Renal cortex interstitium (tissue), 15 donors: ENCODE measurements around the gene CCDC34. TPM values are rescaled to one million over a fixed set of nuclear protein-coding genes. Genes with fewer than 3 reads are reported as not detected.
A peak's percentile ranks its signal among the peaks of the same experiment; 100 is the strongest.

Source experiments
- DNase-seq, 11 donors: peaks; one replicate each; pipeline ENCODE4 v3.0.0-alpha.2; 2013; ENCODE audit warnings: low read depth in 9 of 11, low spot score in 4 of 11; ENCODE audit errors: extremely low read depth in 1 of 11
- long read RNA-seq, 16 experiments: transcript quantifications; one replicate each; lab custom pipeline, GENCODE V29; 2026
- polyA plus RNA-seq, 3 donors: library from polyadenylated mRNA; unstranded; fragments of 120-200 nt; gene quantifications; one replicate each; pipeline ENCODE4 v1.2.1, GENCODE V29; 2013; ENCODE audit not compliant: insufficient read length in 3 of 3

The CCDC34 gene
- polyA plus RNA-seq: 10 to 100 TPM; 28.1 to 34.4 (median 31.8) TPM
- long read RNA-seq, donor 1, transcript CCDC34-201 (3 exons, 2,109 nt): major isoform, 12 of 19 reads
- long read RNA-seq, donor 1, partial matches to known transcripts: 6 of 19 reads
- long read RNA-seq, donor 1, other reads (novel, unspliced or antisense): 0 of 19 reads
- long read RNA-seq, donor 2, transcript CCDC34-201 (3 exons, 2,109 nt): major isoform, 15 of 18 reads
- long read RNA-seq, donor 2, partial matches to known transcripts: 0 of 18 reads
- long read RNA-seq, donor 2, other reads (novel, unspliced or antisense): 0 of 18 reads
- long read RNA-seq, donor 3, transcript CCDC34-202 (6 exons, 2,103 nt): minor isoform, 6 of 23 reads
- long read RNA-seq, donor 3, transcript CCDC34-201 (3 exons, 2,109 nt): major isoform, 17 of 23 reads
- long read RNA-seq, donor 3, partial matches to known transcripts: 0 of 23 reads
- long read RNA-seq, donor 3, other reads (novel, unspliced or antisense): 0 of 23 reads
- long read RNA-seq, donor 4, transcript CCDC34-202 (6 exons, 2,103 nt): minor isoform, 5 of 14 reads
- long read RNA-seq, donor 4, transcript CCDC34-201 (3 exons, 2,109 nt): major isoform, 9 of 14 reads
- long read RNA-seq, donor 4, partial matches to known transcripts: 0 of 14 reads
- long read RNA-seq, donor 4, other reads (novel, unspliced or antisense): 0 of 14 reads
- long read RNA-seq, donor 5: 0 reads
- long read RNA-seq, donor 6, transcript CCDC34-201 (3 exons, 2,109 nt): major isoform, 14 of 18 reads
- long read RNA-seq, donor 6, partial matches to known transcripts: 0 of 18 reads
- long read RNA-seq, donor 6, other reads (novel, unspliced or antisense): 0 of 18 reads
- long read RNA-seq, donor 7, transcript CCDC34-201 (3 exons, 2,109 nt): major isoform, 16 of 33 reads
- long read RNA-seq, donor 7, partial matches to known transcripts: 14 of 33 reads
- long read RNA-seq, donor 7, other reads (novel, unspliced or antisense): 0 of 33 reads
- long read RNA-seq, donor 8, transcript CCDC34-201 (3 exons, 2,109 nt): major isoform, 21 of 46 reads
- long read RNA-seq, donor 8, partial matches to known transcripts: 22 of 46 reads
- long read RNA-seq, donor 8, other reads (novel, unspliced or antisense): 0 of 46 reads
- long read RNA-seq, donor 9, transcript CCDC34-201 (3 exons, 2,109 nt): major isoform, 15 of 19 reads
- long read RNA-seq, donor 9, partial matches to known transcripts: 0 of 19 reads
- long read RNA-seq, donor 9, other reads (novel, unspliced or antisense): 0 of 19 reads
- long read RNA-seq, donor 10, transcript CCDC34-201 (3 exons, 2,109 nt): major isoform, 12 of 16 reads
- long read RNA-seq, donor 10, partial matches to known transcripts: 0 of 16 reads
- long read RNA-seq, donor 10, other reads (novel, unspliced or antisense): 0 of 16 reads
- long read RNA-seq, donor 11, transcript CCDC34-202 (6 exons, 2,103 nt): major isoform, 5 of 14 reads
- long read RNA-seq, donor 11, partial matches to known transcripts: 5 of 14 reads
- long read RNA-seq, donor 11, other reads (novel, unspliced or antisense): 0 of 14 reads
- long read RNA-seq, donor 12, transcript CCDC34-201 (3 exons, 2,109 nt): major isoform, 5 of 5 reads
- long read RNA-seq, donor 12, partial matches to known transcripts: 0 of 5 reads
- long read RNA-seq, donor 12, other reads (novel, unspliced or antisense): 0 of 5 reads
- long read RNA-seq, donor 13: 0 reads
- long read RNA-seq, donor 14, transcript CCDC34-201 (3 exons, 2,109 nt): major isoform, 7 of 10 reads
- long read RNA-seq, donor 14, partial matches to known transcripts: 0 of 10 reads
- long read RNA-seq, donor 14, other reads (novel, unspliced or antisense): 0 of 10 reads
- long read RNA-seq, donor 15, transcript CCDC34-201 (3 exons, 2,109 nt): major isoform, 5 of 6 reads
- long read RNA-seq, donor 15, partial matches to known transcripts: 0 of 6 reads
- long read RNA-seq, donor 15, other reads (novel, unspliced or antisense): 0 of 6 reads
- long read RNA-seq, donor 16, transcript CCDC34-202 (6 exons, 2,103 nt): minor isoform, 12 of 48 reads
- long read RNA-seq, donor 16, transcript CCDC34-201 (3 exons, 2,109 nt): major isoform, 19 of 48 reads
- long read RNA-seq, donor 16, partial matches to known transcripts: 17 of 48 reads
- long read RNA-seq, donor 16, other reads (novel, unspliced or antisense): 0 of 48 reads

- peak; percentile 82 to 96 (median 92) for DNase-seq
Measured at GRCh38 chr11:27362749-27363575, at the start of gene CCDC34. Gene CCDC34 (minus strand): TSS chr11:27363215. CDS start chr11:27363194, 21 bp downstream.

- DNase-seq: no peak
Measured at GRCh38 chr11:27412192-27412691, 49.2 kb upstream of the CCDC34 start.

- DNase-seq: no peak
Measured at GRCh38 chr11:27411328-27411727, 48.3 kb upstream of the CCDC34 start.

GRCh38 chr11:27410272-27410671 is 47.3 kb upstream of the CCDC34 start:
- DNase-seq: no peak

GRCh38 chr11:27409742-27410141 is 46.7 kb upstream of the CCDC34 start:
- no peak for DNase-seq

- DNase-seq: no peak
Measured at GRCh38 chr11:27409049-27409448, 46.0 kb upstream of the CCDC34 start.

GRCh38 chr11:27408246-27408800 is 45.3 kb upstream of the CCDC34 start:
- DNase-seq: no peak

- no peak for DNase-seq
Measured at GRCh38 chr11:27406498-27407354, 43.7 kb upstream of the CCDC34 start.

GRCh38 chr11:27405134-27405533 is 42.1 kb upstream of the CCDC34 start:
- no peak for DNase-seq

- DNase-seq: no peak
Measured at GRCh38 chr11:27404427-27404826, 41.4 kb upstream of the CCDC34 start.

GRCh38 chr11:27403195-27403594 is 40.2 kb upstream of the CCDC34 start:
- DNase-seq: no peak

- no peak for DNase-seq
Measured at GRCh38 chr11:27402450-27402849, 39.4 kb upstream of the CCDC34 start.

GRCh38 chr11:27401833-27402316 is 38.9 kb upstream of the CCDC34 start:
- DNase-seq: no peak

GRCh38 chr11:27401280-27401832 is 38.3 kb upstream of the CCDC34 start:
- DNase-seq: no peak

GRCh38 chr11:27398400-27398770 is 35.4 kb upstream of the CCDC34 start:
- DNase-seq: no peak
